Coronary artery (tissue), 2 donors: ENCODE measurements around the gene HS6ST3.

Experiments used
- DNase-seq: peaks from one replicate; pipeline ENCODE4 v3.0.0-alpha.2; 2017; ENCODE audit warnings: low spot score
- H3K27ac ChIP-seq, 2 donors: fragments of 200-600 bp; sonication (generic); one replicate each; pipeline ENCODE4 v1.5.1; 2016 to 2019
- H3K4me3 ChIP-seq: fragments of 200-600 bp; sonication (generic); 2 replicates; pipeline ENCODE4 v1.5.1; 2016; ENCODE audit warnings: mild to moderate bottlenecking, moderate library complexity
- CTCF ChIP-seq: fragments of 200-600 bp; sonication (generic); IDR thresholded peaks from one replicate; pipeline ENCODE4 v1.5.1; 2019; ENCODE audit warnings: antibody characterized with exemption

The HS6ST3 gene

GRCh38 chr13:96687191-96687590 lies 597.3 kb downstream of the HS6ST3 start:
- DNase-seq, result no peak
- Histone ChIP-seq H3K27ac (no peak overlapping the region), H3K4me3 (no peak overlapping the region)
- TF ChIP-seq CTCF, result no peak

- DNase-seq, result no peak
- Histone ChIP-seq H3K27ac (no peak overlapping the region), H3K4me3 (no peak overlapping the region)
- TF ChIP-seq CTCF, result no peak
Measured at GRCh38 chr13:96690998-96691397, 601.1 kb downstream of the HS6ST3 start.

- no peak for DNase-seq
- TF ChIP-seq CTCF, result no peak
- H3K4me3 ChIP-seq, result no peak overlapping the region
- no peak overlapping the region for H3K27ac ChIP-seq
Measured at GRCh38 chr13:96696389-96696900, 606.5 kb downstream of the HS6ST3 start.

GRCh38 chr13:96700657-96701056 lies 610.8 kb downstream of the HS6ST3 start:
- no peak for TF ChIP-seq CTCF
- DNase-seq, result no peak
- no peak overlapping the region for H3K27ac ChIP-seq

GRCh38 chr13:96707146-96707545 lies 617.2 kb downstream of the HS6ST3 start:
- no peak for TF ChIP-seq CTCF
- no peak for DNase-seq

More at GRCh38 chr13:96700657-96701056, 610.8 kb downstream of the HS6ST3 start:
- no peak overlapping the region for H3K4me3 ChIP-seq

GRCh38 chr13:96710166-96710862 lies 620.4 kb downstream of the HS6ST3 start:
- DNase-seq, result no peak
- no peak for TF ChIP-seq CTCF
- no peak overlapping the region for H3K4me3 ChIP-seq
- H3K27ac ChIP-seq, result no peak overlapping the region

More at GRCh38 chr13:96707146-96707545, 617.2 kb downstream of the HS6ST3 start:
- H3K4me3 ChIP-seq, result no peak overlapping the region
- no peak overlapping the region for H3K27ac ChIP-seq

GRCh38 chr13:96720446-96720845 lies 630.5 kb downstream of the HS6ST3 start:
- Histone ChIP-seq H3K27ac (no peak overlapping the region), H3K4me3 (no peak overlapping the region)
- no peak for DNase-seq
- TF ChIP-seq CTCF, result no peak
